Stimulated activated CD4-positive, alpha-beta T cell treated with anti-CD3 and anti-CD28 coated beads, Interleukin-15, amount 100 ng/mL, for 1 hour (primary cell): ENCODE results near the gene NIFK.
"Not testable (repeated sequence)": the region's sequence is repeated elsewhere in the genome, so short reads cannot be mapped to it uniquely, and the experiment has no call there.

Experiments
- DNase-seq, 2 donors: peaks; one replicate each; pipeline ENCODE4 v3.0.0-alpha.2; 2020; ENCODE audit warnings: low read depth in 1 of 2, low spot score in 1 of 2

The NIFK gene

GRCh38 chr2:121696410-121696930 lies 40.2 kb downstream of the NIFK start:
- DNase-seq = no peak

GRCh38 chr2:121695171-121695451 lies 41.6 kb downstream of the NIFK start:
- DNase-seq = no peak

- DNase-seq = no peak
Observed at GRCh38 chr2:121694398-121695170, 42.1 kb downstream of the NIFK start.

GRCh38 chr2:121690572-121690971 lies 46.1 kb downstream of the NIFK start:
- DNase-seq = not testable (repeated sequence)

GRCh38 chr2:121690095-121690494 lies 46.6 kb downstream of the NIFK start:
- no peak for DNase-seq

GRCh38 chr2:121689356-121689755 lies 47.3 kb downstream of the NIFK start:
- no peak for DNase-seq

- DNase-seq = no peak
Observed at GRCh38 chr2:121688820-121689219, 47.9 kb downstream of the NIFK start.

GRCh38 chr2:121686902-121687301 lies 49.8 kb downstream of the NIFK start:
- DNase-seq = no peak

- DNase-seq = no peak
Observed at GRCh38 chr2:121686218-121686617, 50.5 kb downstream of the NIFK start.

- no peak for DNase-seq
Observed at GRCh38 chr2:121682396-121683298, 54.0 kb downstream of the NIFK start.

GRCh38 chr2:121677855-121678254 lies 58.8 kb downstream of the NIFK start:
- no peak for DNase-seq
